HG03439 (cell line): ENCODE measurements around the gene NAE1.

Experiments used
- ATAC-seq: cut with Tn5 transposase; IDR thresholded peaks from one replicate; pipeline ENCODE4 v1.9.1; 2021; ENCODE audit warnings: mild to moderate bottlenecking, moderate library complexity; ENCODE audit not compliant: unreplicated experiment

The NAE1 gene

GRCh38 chr16:66850115-66850815, 19.5 kb upstream of the NAE1 start:
- no peak for ATAC-seq

- ATAC-seq: no peak
These were observed 18.8 kb upstream of the NAE1 start for GRCh38 chr16:66849549-66849948.

DNA sequence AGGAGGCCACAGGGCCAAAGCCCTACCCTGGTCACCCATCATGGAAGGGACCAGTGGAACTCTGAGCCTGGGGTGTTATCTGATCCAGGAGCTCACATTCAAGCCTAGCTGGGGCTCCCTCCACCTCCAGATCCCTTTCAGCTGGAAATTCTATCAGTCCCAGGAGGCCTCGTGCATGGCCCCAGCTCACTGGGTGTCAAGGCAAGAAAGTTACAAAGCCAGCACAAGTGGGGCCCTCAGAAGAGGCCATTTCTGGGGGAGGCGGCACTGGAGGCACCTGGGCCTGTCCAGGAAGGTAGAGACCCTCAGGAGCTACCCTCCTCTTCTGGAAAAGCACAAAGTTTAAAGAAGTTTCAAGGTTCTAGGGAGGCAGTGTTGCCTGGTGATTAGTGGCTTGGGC, 18.2 kb upstream of the NAE1 start:
- ATAC-seq: no peak

- ATAC-seq: no peak
These were observed 17.4 kb upstream of the NAE1 start for GRCh38 chr16:66848172-66848571.

GRCh38 chr16:66847533-66848067, 16.8 kb upstream of the NAE1 start:
- no peak for ATAC-seq

DNA sequence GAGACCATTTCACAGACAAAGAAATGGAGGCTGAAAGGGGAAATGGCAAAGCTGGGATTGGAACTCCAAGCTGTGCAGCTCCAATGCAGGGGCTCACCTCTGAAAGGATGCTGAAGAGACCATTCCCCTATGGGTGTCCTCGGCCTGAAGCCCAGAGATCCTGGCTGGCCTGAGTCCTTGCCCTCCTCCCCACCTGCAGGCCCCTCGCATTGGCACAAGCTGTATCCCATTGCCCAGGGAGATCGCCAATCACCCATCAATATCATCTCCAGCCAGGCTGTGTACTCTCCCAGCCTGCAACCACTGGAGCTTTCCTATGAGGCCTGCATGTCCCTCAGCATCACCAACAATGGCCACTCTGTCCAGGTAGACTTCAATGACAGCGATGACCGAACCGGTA, 16.1 kb upstream of the NAE1 start:
- ATAC-seq: no peak

- no peak for ATAC-seq
These were observed 15.5 kb upstream of the NAE1 start for GRCh38 chr16:66846266-66846665.

GRCh38 chr16:66845791-66846221, 15.0 kb upstream of the NAE1 start:
- no peak for ATAC-seq

- no peak for ATAC-seq
These were observed 14.3 kb upstream of the NAE1 start for GRCh38 chr16:66845080-66845410.

- ATAC-seq: no peak
These were observed 13.7 kb upstream of the NAE1 start, which contains the start of gene CA7 for GRCh38 chr16:66844342-66845079. Gene CA7 (plus strand): TSS chr16:66844414. CDS start chr16:66844488, 74 bp downstream.

DNA sequence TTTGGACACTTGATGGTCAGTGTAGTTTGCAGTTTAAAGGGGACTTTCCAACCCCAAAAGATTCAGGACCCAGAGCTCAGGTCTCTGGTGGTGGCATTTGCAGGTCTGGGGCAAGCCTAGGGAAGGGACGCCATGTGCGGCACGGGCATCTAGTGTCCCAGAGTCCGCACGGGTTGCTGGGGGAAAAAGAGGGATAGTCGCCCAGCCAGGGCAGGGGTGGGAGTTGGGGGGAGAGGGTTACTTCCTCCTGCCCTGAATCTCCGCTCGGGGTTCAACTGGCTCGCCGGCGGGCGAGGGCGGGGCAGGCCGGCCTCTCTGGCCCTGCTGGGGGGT, 13.2 kb upstream of the NAE1 start:
- ATAC-seq: no peak

- no peak for ATAC-seq
These were observed 12.4 kb upstream of the NAE1 start for GRCh38 chr16:66843191-66843590.

DNA sequence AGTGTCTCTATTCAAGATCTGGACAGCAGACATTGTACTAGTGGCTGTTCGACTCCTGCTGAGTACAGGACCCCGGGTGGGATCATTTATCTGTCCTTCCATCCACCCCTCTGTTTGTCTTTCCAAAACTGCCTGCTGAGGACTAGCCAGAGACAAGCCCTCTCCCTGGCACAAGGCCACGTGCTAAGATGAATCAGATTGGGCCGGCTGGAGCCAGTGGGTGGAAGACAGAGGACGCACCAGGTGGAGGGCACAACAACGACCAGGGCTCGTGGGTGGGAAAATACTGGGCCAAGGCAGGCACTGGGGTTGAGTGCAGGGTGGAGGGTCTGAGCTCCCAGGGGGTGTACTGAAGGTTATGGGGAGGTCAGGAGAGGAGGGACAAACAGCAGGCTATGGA, 12.0 kb upstream of the NAE1 start:
- no peak for ATAC-seq

DNA sequence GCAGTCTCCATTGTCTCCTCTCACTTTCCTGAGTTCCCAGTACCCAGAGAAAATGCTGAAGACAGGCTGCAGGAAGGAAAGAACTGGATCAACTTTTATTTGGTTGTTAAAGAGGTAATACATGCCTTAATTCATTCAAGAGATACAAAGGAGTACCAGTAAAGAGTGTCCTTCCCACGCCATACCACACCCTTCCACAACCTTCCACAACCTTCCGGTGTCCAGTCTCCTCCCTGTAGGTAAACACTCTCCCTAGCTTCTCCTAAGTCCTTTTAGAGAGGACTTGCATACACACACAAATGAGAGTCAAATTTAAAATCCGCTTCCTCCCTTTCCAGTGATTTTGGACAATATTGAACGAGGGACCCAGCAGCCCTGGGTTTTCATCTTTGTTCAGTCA, 10.6 kb upstream of the NAE1 start:
- ATAC-seq: no peak

DNA sequence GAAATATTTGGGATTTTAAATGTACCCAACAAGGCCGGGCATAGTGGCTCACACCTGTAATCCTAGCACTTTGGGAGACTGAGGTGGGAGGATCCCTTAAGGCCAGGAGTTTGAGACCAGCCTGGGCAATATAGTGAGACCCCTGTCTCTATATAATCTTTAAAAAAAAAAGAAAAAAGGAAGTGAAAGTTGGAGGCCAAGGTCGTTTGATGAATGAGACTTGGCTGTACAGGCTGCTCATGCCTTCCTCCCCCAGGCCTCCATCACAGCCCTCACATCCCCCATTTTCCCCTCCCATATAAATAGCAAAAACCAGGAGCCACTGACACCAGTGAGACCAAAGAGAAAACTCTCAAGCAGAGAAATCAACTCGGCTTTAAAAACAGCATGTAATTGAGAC, 10.1 kb upstream of the NAE1 start:
- no peak for ATAC-seq

GRCh38 chr16:66834746-66835145, 4.0 kb upstream of the NAE1 start:
- ATAC-seq: no peak

DNA sequence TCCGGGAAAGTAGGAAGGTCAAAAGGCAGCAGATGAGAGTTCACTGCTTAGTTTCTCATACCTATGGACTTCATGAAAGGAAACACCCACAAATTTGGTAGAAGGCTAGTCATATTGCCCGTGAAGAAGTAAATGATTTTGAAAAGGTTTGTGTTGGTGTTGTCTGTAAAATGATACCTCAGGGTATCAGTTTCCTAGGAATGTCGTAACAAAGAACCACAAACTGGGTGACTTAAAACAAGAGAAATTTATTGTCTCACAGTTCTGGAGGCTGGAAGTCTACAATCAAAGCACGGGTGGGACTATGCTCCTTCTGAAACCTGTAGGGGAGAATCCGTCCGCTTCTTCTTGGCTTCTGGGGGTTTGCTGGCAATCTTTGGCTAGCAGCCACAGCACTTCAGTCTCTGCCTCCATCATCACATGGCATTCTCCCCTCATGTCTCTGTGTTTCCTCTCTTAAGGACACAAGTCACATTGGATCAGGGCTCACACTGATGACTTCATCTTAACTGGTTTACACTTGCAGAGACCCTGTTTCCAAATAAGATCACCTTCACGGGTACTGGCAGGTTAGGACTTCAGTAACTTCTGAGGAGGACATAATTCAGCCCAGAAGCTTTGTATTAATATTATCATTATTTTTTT, 2.0 kb upstream of the NAE1 start:
- ATAC-seq: no peak

DNA sequence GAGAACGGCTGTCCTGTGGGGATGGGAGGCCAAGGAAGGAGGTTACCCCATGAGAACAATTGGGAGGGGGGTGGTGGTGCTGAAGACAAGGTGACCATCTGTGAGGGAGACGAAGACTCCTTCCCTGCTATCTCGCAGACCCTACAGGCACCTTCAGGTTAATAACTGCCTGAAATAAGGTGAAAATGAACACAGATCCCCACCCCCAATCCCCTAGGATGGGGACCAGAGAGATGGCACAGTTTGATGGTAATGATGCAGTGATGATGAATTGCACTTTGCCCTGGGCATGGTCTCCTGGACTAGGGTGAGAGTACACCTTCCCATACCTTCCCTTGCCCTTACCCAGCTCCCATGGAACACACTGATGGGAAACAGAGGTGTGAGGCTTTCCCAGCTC, 1.4 kb upstream of the NAE1 start:
- no peak for ATAC-seq

DNA sequence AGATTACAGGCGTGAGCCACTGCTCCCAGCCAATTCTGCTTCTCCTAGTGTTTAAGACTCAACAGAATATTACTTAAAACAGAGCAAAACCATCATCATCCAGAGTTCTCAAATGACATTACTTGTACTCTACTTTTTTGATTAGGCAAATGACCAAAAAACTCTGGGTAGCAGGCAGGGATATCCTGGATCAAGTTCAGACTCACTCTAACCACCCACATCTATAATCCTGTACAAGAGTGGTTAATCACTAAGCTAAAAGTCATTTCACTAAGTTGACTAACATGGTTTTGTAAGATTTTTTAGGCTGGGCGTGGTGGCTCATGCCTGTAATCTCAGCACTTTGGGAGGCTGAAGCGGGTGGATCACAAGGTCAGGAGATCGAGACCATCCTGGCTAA, 6.8 kb downstream of the NAE1 start:
- no peak for ATAC-seq

DNA sequence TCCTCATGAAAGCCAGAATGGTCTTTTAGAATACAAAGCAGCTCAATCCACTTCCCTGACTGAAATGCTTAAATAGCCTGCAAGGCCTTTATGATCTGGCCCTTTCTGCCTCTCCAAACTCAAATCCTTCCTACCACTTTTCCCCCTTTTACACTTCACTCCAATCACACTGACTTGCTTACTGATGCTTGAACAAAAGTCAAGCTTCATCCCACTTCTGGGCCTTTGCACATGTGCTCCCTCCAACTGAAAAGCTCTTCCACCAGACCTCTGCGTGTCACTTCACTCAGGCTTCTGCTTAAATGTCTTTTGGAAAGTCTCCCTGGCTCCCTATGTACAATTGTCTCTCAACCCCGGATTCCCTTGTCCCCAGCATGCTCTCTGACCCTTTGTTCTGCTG, 16.0 kb downstream of the NAE1 start:
- ATAC-seq: no peak

DNA sequence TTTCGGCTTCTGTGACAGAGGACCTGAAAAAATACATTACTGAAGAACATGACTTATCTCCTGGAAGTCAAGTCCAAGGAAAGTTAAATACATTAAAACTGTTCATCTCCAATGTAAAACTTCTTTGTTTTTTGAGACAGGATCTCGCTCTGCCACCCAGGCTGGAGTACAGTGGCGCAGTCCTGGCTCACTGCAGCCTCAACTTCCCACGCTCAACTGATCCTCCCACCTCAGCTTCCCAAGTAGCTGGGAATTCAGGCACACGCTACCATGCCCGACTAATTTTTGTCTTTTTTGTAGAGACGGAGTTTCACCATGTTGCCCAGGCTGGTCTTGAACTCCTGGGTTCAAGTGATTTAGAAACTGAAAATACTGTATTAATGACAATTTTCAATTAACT, 19.7 kb downstream of the NAE1 start:
- no peak for ATAC-seq

GRCh38 chr16:66810391-66810790, 20.4 kb downstream of the NAE1 start:
- ATAC-seq: no peak
